HG03342 (cell line): ENCODE results near the gene ARHGAP5.

Experiments used
- ATAC-seq: cut with Tn5 transposase; IDR thresholded peaks from one replicate; pipeline ENCODE4 v1.9.1; 2021; ENCODE audit warnings: mild to moderate bottlenecking, moderate library complexity; ENCODE audit not compliant: unreplicated experiment

ARHGAP5 gene

GRCh38 chr14:32169191-32169590, 92.1 kb downstream of the ARHGAP5 start:
- ATAC-seq, result no peak

DNA sequence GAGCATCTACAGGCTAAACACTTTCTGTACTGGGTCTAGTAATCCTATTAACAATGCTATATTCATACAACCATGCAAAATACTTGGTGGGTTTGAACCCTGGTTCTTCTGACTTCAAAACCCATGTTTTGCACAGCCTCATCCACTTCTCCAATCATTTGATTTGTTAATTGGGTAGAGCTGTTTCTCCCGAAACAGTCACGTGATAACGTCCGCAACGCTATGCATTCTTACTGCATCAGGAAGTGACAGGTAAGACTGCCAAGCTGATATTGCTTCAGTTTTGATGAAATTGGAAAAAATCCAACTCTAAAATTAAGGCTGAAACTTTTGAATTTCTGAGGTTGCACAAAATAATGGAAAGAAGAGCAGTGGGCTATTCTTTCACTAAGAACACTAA, 94.4 kb downstream of the ARHGAP5 start:
- ATAC-seq, result no peak

GRCh38 chr14:32183151-32184058, 106.3 kb downstream of the ARHGAP5 start:
- no peak for ATAC-seq

- no peak for ATAC-seq
Observed at GRCh38 chr14:32185097-32185496, 108.0 kb downstream of the ARHGAP5 start.

GRCh38 chr14:32186248-32186647, 109.1 kb downstream of the ARHGAP5 start:
- no peak for ATAC-seq

DNA sequence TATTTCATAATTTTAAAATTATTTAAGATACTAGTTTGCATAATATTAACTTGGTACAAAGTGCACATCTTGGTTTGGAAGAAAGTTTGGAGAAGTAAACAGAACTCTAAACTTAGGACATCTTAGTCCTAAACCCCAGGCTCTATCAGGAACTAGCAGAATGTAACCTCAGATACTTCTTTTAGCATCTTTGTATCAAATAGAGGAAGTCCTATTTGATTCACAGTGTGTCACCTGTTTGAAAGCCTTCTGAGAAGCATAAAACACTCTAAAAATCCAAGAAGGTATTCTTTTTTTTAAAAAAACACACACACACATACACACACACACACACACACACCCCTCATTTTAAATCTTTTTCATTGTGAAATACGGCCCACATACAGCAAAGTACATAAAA, 112.7 kb downstream of the ARHGAP5 start:
- no peak for ATAC-seq

DNA sequence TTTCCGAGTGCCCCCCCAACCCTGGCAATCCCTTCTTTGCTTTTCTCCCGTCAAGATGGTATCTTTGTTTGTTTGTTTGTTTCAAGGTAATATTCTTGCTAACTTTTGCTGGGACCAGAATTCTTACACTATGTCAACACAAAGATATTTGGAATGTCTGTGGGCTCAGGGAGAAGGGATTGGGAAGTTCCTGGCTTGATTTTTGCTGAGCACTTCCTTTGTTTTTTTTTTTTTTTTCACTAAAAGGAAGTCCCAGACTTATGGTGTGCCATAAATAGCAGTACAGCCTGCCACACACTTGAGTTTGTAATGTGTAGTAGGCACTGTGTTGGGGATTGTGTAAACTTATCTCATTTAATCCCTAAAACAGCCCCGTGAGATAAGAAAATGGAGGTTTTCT, 113.6 kb downstream of the ARHGAP5 start:
- ATAC-seq, result no peak

GRCh38 chr14:32192712-32193373, 115.7 kb downstream of the ARHGAP5 start:
- no peak for ATAC-seq

DNA sequence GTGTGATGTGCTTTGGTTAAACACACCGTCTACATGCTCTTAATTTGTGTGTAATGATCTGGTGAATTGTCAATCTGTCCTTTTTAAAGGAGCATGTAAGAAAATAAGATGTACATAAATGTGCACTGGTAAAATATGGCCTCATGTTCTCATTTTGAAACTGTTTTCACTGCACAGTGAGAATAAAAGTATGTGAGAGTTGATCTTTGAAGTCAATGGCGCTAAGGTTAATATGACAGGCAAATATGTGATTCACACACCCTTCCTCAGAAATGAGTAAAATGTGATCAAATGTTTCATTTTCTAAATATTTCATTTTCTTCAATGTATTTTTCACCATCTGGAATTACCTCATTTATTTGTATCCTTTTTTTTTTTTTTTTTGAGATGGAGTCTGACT, 116.4 kb downstream of the ARHGAP5 start:
- ATAC-seq, result no peak

DNA sequence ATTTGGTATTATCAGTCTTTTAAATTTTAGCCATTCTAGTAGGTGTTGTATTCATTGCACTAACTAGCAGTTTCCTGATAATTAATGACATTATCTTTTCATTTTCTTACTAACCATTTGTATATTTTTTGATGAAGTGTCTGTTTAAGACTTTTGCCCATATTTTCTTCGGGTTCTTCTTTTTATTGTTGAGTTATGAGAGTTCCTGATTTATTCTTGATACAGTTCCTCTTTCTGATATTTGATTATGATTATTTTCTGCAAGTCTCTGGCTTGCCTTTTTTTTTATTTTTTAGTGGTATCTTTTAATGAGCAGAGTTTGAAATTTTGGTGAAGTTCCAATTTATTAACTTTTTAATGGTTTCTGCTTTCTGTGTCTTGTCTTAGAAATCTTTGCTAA, 118.5 kb downstream of the ARHGAP5 start:
- ATAC-seq, result no peak

GRCh38 chr14:32197919-32198318, 120.8 kb downstream of the ARHGAP5 start:
- peak; percentile 42 for ATAC-seq

- no peak for ATAC-seq
Observed at GRCh38 chr14:32200368-32201192, 123.5 kb downstream of the ARHGAP5 start.

GRCh38 chr14:32201193-32201815, 124.2 kb downstream of the ARHGAP5 start:
- peak; percentile 53 for ATAC-seq

DNA sequence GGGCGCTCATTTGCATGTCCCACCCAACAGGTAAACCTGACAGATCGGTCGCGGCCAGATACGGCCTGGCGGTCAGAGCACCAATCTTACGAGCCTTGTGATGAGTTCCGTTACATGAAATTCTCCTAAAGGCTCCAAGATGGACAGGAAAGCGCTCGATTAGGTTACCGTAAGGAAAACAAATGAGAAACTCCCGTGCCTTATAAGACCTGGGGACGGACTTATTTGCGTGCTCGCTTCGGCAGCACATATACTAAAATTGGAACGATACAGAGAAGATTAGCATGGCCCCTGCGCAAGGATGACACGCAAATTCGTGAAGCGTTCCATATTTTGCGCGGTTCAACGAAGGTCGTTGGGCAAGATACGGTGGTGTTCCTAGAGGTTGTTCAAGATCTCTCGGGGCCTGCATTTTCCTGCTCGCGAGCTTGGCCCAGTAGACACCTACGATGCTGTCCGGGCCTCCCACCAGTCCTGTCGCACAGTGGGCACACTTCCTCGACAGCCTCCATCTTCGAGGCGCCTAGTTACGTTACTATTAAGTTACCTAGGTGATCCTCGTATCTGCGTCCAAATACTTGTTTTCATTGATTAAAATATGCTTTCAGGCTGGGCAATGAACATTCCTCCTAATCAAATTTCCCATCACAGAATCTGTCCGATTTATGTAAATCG, 124.8 kb downstream of the ARHGAP5 start, which contains the start of gene RNU6-7:
TSS of gene RNU6-7 (plus strand) at position 230 of the 675 bp plus-strand sequence.
- ATAC-seq, result no peak

DNA sequence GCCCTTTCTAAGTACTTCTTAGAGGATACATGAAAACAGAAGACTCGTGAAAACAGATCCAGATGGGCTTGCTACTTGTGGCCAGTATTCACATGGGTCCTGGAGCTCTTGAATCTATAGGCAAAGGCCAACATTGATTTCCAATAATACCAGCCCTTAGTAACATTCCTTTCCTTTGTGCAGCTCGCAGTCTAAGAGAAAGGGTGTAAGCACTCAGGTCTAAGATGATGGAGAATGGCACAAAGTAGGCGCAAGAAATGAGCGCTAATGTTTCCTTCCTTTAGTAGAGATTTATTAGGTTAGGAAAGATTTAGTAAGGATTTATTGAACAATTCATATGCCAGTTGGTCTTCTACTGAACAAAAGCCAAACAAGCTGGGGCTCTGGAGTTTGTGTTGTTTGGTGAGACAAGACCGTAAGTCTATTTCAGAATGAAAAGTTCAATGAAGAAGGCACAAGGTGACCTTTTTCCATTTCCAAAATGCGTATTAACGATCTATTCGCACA, 125.4 kb downstream of the ARHGAP5 start:
- ATAC-seq, result no peak

DNA sequence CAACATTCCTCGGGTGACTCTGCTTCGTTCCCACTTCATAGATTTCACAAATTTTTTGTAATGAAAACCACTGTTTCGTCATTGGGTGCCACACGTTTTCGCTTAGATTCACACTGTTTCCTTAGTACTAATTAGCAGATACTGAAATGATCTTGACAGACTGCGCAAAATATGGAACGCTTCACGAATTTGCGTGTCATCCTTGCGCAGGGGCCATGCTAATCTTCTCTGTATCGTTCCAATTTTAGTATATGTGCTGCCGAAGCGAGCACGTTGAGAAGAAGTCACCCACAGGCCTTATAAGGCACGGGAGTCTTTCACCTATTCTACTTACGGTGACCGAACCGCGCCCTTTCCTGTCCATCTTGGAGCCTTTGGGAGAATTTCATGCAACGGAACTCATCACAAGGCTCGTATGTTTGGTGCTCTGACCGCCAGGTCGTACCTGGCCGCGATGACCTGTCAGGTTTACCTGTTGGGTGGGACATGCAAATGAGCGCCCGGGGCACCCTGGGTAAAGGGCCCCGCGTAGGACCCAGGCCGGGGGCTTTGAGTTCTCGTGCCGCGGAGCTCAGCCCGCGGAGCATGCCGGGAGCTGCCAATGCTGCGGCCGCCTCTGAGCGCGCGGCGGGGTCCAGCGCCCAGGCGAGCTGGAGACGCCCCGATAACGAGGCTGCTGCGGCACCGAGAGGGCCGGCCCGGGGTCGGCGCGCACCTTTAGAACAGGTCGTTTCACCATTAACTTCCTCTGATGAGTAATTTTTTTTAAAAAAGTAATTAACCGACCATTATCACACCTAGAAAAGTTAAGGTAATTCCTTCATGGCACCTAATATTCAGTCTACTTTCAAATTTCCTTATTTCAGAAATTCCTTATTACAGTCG, 126.1 kb downstream of the ARHGAP5 start, which contains the start of gene RNU6-8:
TSS of gene RNU6-8 (minus strand) at position 272 of the 885 bp plus-strand sequence.
- peak; percentile 62 for ATAC-seq

DNA sequence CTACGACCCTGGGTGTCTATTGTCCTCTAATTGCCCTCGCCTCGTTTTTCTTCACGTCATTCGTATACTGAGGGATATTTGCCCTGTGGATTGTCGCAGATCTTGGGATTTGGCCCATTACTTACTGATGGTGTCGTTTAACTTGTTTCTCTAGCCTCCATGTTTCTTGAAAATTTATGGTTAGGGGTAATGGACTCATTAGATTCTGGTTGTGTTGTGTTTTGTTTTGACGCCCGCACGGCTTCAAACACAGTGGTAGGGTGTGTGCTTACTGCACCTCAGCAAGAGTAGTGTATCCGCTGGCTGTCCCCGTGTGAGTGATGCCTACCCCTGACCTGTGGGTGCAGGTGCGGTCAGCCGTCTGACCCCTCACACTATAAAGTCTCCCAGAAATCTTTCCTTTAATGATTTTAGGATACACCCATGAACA, 126.8 kb downstream of the ARHGAP5 start:
- ATAC-seq, result no peak

GRCh38 chr14:32205554-32205953, 128.4 kb downstream of the ARHGAP5 start:
- no peak for ATAC-seq

- ATAC-seq, result peak; percentile 32
Observed at GRCh38 chr14:32205984-32206383, 128.9 kb downstream of the ARHGAP5 start.
